Vagina (tissue), 2 donors: Measurements from ENCODE around the gene AFAP1. TPM values are rescaled to one million over a fixed set of nuclear protein-coding genes. Genes with fewer than 3 reads are reported as not detected.
A peak's percentile ranks its signal among the peaks of the same experiment; 100 is the strongest.

Experiments
- DNase-seq, 2 donors: peaks; one replicate each; pipeline ENCODE4 v3.0.0-alpha.2; 2017; ENCODE audit errors: extremely low spot score in 2 of 2
- H3K27ac ChIP-seq: fragments of 200-600 bp; sonication (generic); one replicate; pipeline ENCODE4 v1.5.1; 2019
- H3K27me3 ChIP-seq: fragments of 200-600 bp; sonication (generic); one replicate; pipeline ENCODE4 v1.5.1; 2019
- H3K36me3 ChIP-seq, 2 donors: fragments of 200-600 bp; sonication (generic); one replicate each; pipeline ENCODE4 v1.5.1; 2017 to 2019
- H3K4me1 ChIP-seq: fragments of 200-600 bp; sonication (generic); one replicate; pipeline ENCODE4 v1.5.1; 2019
- H3K4me3 ChIP-seq, 2 donors: fragments of 200-600 bp; sonication (generic); 1 replicate in 1 of 2; 2 replicates in 1 of 2; pipeline ENCODE4 v1.5.1; 2016 to 2019
- H3K9me3 ChIP-seq: fragments of 200-600 bp; sonication (generic); one replicate; pipeline ENCODE4 v1.5.1; 2019
- CTCF ChIP-seq, 3 experiments: fragments of 450-650 bp in 2 of 3; fragments of 200-600 bp in 1 of 3; sonication (generic) in 1 of 3; IDR thresholded peaks; one replicate each; pipeline ENCODE4 v1.5.1; 2017 to 2019; ENCODE audit warnings: antibody characterized with exemption in 3 of 3, mild to moderate bottlenecking in 2 of 3, moderate library complexity in 2 of 3
- POLR2A ChIP-seq, 2 donors: fragments of 450-650 bp; IDR thresholded peaks; one replicate each; pipeline ENCODE4 v1.6.1; 2017; ENCODE audit warnings: antibody characterized with exemption in 2 of 2, mild to moderate bottlenecking in 2 of 2, moderate library complexity in 2 of 2
- POLR2AphosphoS5 ChIP-seq, 2 donors: sonication (generic); formaldehyde crosslinking; IDR thresholded peaks; one replicate each; pipeline ENCODE4 v1.9.0; 2017; ENCODE audit warnings: antibody characterized with exemption in 2 of 2, mild to moderate bottlenecking in 2 of 2, low read depth in 1 of 2; ENCODE audit not compliant: insufficient read depth in 1 of 2
- intact Hi-C: fragments of 100-400 bp; cut with DNase I; formaldehyde crosslinking; loops from one replicate; pipeline ENCODE4 v1.15.1; 2023
- total RNA-seq: library from RNA; depleted of rRNA; stranded (reverse); fragments of >200 nt; gene quantifications from one replicate; pipeline ENCODE4 v1.2.3, GENCODE V29; 2016

Gene AFAP1
- total RNA-seq, 1 donor from 2014 or later: 20.4 TPM

GRCh38 chr4:7850489-7850888, 89.2 kb downstream of the AFAP1 start:
- Histone ChIP-seq H3K27me3 (no peaks in the 10 kb centered on the region), H3K4me3 (no peak overlapping the region), H3K36me3 (peaks cover 0 to 4% of the 10 kb centered on the region in 2 donors), H3K27ac (no peak overlapping the region), H3K4me1 (no peaks in the 10 kb centered on the region), H3K9me3 (no peaks in the 10 kb centered on the region)
- no peak for DNase-seq
- intact Hi-C loops: no loop called here
- no peak for TF ChIP-seq CTCF (IDR thresholded peaks at IDR 0.05)
- no peak for TF ChIP-seq POLR2AphosphoS5 (IDR thresholded peaks at IDR 0.05; ENCODE audit: insufficient read depth in 1 of 2, low read depth in 1 of 2)
- TF ChIP-seq POLR2A (IDR thresholded peaks at IDR 0.05): no peak

- H3K27me3 ChIP-seq: no peaks in the 10 kb centered on the region
- H3K4me1 ChIP-seq: peaks cover 24% of the 10 kb centered on the region
- intact Hi-C loops: no loop called here
- no peak for DNase-seq
- H3K4me3 ChIP-seq: no peak overlapping the region
- no peaks in the 10 kb centered on the region for H3K36me3 ChIP-seq
- no peak overlapping the region for H3K27ac ChIP-seq
- TF ChIP-seq POLR2AphosphoS5 (IDR thresholded peaks at IDR 0.05; ENCODE audit: insufficient read depth in 1 of 2, low read depth in 1 of 2): no peak
- TF ChIP-seq POLR2A (IDR thresholded peaks at IDR 0.05): no peak
- TF ChIP-seq CTCF (IDR thresholded peaks at IDR 0.05): no peak
- H3K9me3 ChIP-seq: no peaks in the 10 kb centered on the region
These were observed 92.5 kb downstream of the AFAP1 start for GRCh38 chr4:7847206-7847605.

- intact Hi-C loops: no loop called here
- no peak overlapping the region for H3K27ac ChIP-seq
These were observed 94.0 kb downstream of the AFAP1 start for GRCh38 chr4:7845493-7846128.

GRCh38 chr4:7844594-7844991, 95.1 kb downstream of the AFAP1 start:
- Histone ChIP-seq H3K4me1 (peaks cover 24% of the 10 kb centered on the region), H3K4me3 (no peak overlapping the region), H3K27me3 (no peaks in the 10 kb centered on the region), H3K36me3 (no peaks in the 10 kb centered on the region), H3K27ac (peak overlapping the region; percentile 92), H3K9me3 (no peaks in the 10 kb centered on the region)
- DNase-seq: no peak
- intact Hi-C loops: loop anchor here (5.0 kb wide), 1 partner anchor 37 kb away; no protein-coding TSS in a partner anchor
- no peak for TF ChIP-seq CTCF (IDR thresholded peaks at IDR 0.05)
- TF ChIP-seq POLR2A (IDR thresholded peaks at IDR 0.05): no peak
- TF ChIP-seq POLR2AphosphoS5 (IDR thresholded peaks at IDR 0.05; ENCODE audit: insufficient read depth in 1 of 2, low read depth in 1 of 2): no peak

More at GRCh38 chr4:7845493-7846128, 94.0 kb downstream of the AFAP1 start:
- H3K4me3 ChIP-seq: no peak overlapping the region
- no peaks in the 10 kb centered on the region for H3K27me3 ChIP-seq
- TF ChIP-seq POLR2A (IDR thresholded peaks at IDR 0.05) (no peak), CTCF (IDR thresholded peaks at IDR 0.05) (no peak), POLR2AphosphoS5 (IDR thresholded peaks at IDR 0.05; ENCODE audit: insufficient read depth in 1 of 2, low read depth in 1 of 2) (no peak)
- no peaks in the 10 kb centered on the region for H3K9me3 ChIP-seq
- H3K36me3 ChIP-seq: no peaks in the 10 kb centered on the region
- H3K4me1 ChIP-seq: peaks cover 24% of the 10 kb centered on the region
- DNase-seq: no peak

GRCh38 chr4:7843831-7844593, 95.6 kb downstream of the AFAP1 start:
- no peak for DNase-seq
- Histone ChIP-seq H3K27ac (peak overlapping the region; percentile 92), H3K9me3 (no peaks in the 10 kb centered on the region), H3K27me3 (no peaks in the 10 kb centered on the region), H3K4me1 (peaks cover 24% of the 10 kb centered on the region), H3K4me3 (no peak overlapping the region), H3K36me3 (no peaks in the 10 kb centered on the region)
- intact Hi-C loops: loop anchor here (5.0 kb wide), 1 partner anchor 37 kb away; no protein-coding TSS in a partner anchor
- TF ChIP-seq POLR2A (IDR thresholded peaks at IDR 0.05) (no peak), CTCF (IDR thresholded peaks at IDR 0.05) (peak in 2 of 3 experiments; percentile 11 to 44)
